ENCODE data around the gene CSTPP1.

DNA sequence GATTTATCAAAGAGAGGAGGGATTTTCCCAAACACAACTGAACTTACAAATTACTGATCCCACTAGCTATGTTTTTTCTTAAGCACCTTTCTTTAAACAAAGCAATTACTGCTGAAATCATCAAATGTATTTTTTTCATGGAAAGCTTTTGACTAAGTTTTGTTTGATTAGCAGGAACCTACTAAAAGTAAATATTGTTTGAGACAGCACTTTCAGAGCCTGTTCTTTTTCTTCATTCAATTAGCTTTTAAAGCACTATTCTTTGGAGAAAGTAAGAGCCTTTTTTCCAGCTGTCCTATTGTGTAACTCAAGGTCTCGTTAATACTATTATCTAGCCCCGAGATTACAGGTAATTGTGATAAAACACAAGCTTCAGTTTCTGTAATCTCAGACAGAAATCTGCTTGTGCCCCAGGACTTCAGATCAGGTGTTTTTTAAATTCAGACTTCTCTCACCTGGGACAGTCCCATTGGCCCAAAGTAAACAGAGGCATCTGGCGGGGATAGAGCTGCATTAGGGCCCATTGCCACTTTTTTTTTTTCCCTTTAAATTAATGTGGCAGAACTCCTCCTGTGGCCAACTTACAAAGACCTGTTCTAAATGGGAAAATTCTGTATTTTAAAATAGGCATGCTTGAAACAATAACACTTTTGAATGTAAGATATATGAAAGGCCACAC is 11.0 kb downstream of the CSTPP1 start:
- TF ChIP-seq POLR2A (IDR thresholded peaks at IDR 0.05) (no peak), CTCF (IDR thresholded peaks at IDR 0.05) (no peak)
